SU-DHL-6 (cell line): Measurements from ENCODE around the gene RXRG.

Source experiments
- EZH2phosphoT487 ChIP-seq: fragments of 200-600 bp; sonication (generic), shearing (Covaris generic); conservative IDR thresholded peaks from 2 replicates; pipeline ENCODE4 v1.6.1; 2018; ENCODE audit warnings: mild to moderate bottlenecking, antibody characterized with exemption, low read length, moderate library complexity, mixed read lengths
- TF ChIP-seq, protein P1 (sequence below): fragments of 200-600 bp; sonication (generic); IDR thresholded peaks from one replicate; pipeline ENCODE4 v1.5.1; 2017; ENCODE audit warnings: antibody characterized with exemption, mild to moderate bottlenecking, low read length, moderate library complexity; ENCODE audit not compliant: insufficient read depth, poor library complexity, severe bottlenecking

DNA sequence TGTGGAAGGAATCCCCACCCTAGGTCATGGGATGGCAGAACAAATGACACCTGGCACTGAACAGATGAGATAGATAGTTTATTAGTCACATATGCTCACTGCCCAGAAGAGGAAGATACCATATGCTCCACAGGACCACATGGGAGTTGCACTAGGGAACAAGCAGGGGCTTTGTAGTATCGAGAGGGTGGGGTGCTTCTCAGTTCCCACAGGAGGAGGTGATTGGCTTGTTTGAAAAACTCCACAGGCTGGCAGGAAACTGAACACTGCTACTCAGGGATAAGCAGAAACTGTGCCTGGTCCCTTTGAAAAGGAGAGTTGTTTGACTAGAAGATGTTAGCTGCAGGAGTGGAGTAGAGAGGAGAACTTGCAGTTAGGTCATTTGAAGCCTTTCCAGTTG lies 31.9 kb upstream of the RXRG start:
- TF ChIP-seq, protein P1, sequence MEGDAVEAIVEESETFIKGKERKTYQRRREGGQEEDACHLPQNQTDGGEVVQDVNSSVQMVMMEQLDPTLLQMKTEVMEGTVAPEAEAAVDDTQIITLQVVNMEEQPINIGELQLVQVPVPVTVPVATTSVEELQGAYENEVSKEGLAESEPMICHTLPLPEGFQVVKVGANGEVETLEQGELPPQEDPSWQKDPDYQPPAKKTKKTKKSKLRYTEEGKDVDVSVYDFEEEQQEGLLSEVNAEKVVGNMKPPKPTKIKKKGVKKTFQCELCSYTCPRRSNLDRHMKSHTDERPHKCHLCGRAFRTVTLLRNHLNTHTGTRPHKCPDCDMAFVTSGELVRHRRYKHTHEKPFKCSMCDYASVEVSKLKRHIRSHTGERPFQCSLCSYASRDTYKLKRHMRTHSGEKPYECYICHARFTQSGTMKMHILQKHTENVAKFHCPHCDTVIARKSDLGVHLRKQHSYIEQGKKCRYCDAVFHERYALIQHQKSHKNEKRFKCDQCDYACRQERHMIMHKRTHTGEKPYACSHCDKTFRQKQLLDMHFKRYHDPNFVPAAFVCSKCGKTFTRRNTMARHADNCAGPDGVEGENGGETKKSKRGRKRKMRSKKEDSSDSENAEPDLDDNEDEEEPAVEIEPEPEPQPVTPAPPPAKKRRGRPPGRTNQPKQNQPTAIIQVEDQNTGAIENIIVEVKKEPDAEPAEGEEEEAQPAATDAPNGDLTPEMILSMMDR = no peak
- TF ChIP-seq EZH2phosphoT487 = no peak
